ENCODE results near the gene SGTB.

The SGTB gene

DNA sequence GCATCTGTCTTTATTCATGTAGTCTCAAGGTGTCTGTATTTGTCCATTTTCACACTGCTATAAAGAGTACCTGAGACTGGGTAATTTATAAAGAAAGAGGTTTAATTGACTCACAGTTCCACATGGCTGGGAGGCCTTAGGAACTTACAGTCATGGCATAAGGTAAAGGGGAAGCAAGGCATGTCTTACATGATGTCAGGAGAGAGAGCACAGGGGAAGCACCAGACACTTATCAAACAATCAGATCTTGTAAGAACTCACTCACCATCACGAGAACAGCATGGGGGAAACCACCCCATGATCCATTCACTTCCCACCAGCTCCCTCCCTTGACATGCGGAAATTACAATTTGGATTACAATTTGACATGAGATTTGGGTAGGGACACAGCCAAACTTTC, 44.3 kb upstream of the SGTB start:
- TF ChIP-seq, protein P1, sequence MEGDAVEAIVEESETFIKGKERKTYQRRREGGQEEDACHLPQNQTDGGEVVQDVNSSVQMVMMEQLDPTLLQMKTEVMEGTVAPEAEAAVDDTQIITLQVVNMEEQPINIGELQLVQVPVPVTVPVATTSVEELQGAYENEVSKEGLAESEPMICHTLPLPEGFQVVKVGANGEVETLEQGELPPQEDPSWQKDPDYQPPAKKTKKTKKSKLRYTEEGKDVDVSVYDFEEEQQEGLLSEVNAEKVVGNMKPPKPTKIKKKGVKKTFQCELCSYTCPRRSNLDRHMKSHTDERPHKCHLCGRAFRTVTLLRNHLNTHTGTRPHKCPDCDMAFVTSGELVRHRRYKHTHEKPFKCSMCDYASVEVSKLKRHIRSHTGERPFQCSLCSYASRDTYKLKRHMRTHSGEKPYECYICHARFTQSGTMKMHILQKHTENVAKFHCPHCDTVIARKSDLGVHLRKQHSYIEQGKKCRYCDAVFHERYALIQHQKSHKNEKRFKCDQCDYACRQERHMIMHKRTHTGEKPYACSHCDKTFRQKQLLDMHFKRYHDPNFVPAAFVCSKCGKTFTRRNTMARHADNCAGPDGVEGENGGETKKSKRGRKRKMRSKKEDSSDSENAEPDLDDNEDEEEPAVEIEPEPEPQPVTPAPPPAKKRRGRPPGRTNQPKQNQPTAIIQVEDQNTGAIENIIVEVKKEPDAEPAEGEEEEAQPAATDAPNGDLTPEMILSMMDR (IDR thresholded peaks at IDR 0.05) = no peak
- Histone ChIP-seq H3K4me3 (no peak overlapping the region), H3K27ac (no peak overlapping the region)
- DNase-seq (ENCODE audit: low spot score) = no peak

DNA sequence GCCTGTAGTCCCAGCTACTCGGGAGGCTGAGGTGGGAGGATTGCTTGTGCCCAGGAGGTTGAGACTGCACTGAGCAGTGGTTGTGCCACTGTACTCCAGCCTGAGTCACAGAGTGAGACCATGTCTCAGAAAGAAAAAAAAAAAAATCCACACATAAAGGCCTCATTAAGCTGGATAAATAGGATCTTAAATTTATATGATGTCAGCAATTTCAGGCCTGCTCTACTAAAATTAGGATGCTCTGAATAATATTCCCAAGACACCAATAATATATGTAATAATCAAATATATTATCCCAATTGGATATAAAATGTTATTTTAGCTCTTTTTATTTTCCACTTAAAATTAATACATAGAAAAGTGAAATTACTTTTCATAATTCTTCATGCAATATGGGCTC, 43.7 kb upstream of the SGTB start:
- TF ChIP-seq, protein P1 (IDR thresholded peaks at IDR 0.05) = no peak
- H3K27ac ChIP-seq = no peak overlapping the region
- no peak overlapping the region for H3K4me3 ChIP-seq
- no peak for DNase-seq (ENCODE audit: low spot score)

DNA sequence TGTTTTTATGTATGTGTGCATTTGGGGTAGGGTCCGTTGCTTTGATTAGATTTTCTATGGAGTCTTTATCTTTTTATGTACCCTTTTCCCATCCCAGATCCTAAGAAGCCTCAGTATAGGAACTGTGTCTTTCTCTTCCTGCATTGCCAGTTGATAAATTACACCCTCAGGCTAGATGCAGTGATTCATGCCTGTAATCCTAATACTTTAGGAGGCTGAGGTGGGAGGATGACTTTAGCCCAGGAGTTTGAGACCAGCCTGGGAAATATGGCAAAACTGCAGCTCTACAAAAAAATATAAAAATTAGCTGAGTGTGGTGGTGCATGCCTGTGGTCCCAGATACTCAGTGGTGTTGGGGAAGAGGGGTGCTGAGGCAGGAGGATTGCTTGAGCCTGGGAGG, 40.3 kb upstream of the SGTB start:
- no peak for DNase-seq (ENCODE audit: low spot score)
- H3K27ac ChIP-seq = no peak overlapping the region
- H3K4me3 ChIP-seq = no peak overlapping the region
- TF ChIP-seq, protein P1 (IDR thresholded peaks at IDR 0.05) = no peak

DNA sequence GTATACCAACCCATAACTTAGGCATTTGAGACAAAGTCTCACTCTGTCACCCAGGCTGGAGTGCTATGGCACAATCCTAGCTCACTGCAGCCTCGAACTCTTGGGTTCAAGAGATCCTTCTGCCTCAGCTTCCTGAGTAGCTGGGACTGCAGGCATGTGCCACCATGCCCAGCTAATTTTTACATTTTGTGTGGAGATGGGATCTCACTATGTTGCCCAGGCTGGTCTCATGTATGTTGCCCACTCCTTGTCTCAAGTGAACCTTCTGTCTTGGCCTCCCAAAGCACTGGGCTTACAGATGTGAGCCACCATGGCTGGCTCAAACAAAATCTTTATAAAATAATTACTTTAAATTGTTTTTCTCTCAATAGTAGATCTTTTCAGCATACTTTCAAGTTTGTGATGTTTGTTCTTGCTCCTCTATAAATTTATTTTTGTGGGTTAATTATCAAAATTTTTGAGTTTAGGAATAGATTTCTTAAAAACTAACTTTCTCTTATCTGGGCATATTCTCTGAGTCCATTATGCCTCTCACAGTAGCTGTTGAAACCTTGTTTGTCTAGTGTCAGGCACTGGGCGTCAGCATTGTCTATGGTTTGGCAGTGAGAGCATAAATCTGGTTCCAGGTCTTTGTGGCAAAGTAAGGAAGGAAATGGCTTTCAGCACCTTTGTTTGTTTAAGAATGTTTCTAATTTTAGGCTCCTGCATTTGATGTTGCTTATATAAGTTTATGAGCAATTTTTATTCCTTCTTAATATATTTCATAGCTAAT, 38.8 kb upstream of the SGTB start:
- DNase-seq (ENCODE audit: low spot score) = no peak
- no peak overlapping the region for H3K4me3 ChIP-seq
- TF ChIP-seq, protein P1 (IDR thresholded peaks at IDR 0.05) = no peak
- H3K27ac ChIP-seq = no peak overlapping the region

DNA sequence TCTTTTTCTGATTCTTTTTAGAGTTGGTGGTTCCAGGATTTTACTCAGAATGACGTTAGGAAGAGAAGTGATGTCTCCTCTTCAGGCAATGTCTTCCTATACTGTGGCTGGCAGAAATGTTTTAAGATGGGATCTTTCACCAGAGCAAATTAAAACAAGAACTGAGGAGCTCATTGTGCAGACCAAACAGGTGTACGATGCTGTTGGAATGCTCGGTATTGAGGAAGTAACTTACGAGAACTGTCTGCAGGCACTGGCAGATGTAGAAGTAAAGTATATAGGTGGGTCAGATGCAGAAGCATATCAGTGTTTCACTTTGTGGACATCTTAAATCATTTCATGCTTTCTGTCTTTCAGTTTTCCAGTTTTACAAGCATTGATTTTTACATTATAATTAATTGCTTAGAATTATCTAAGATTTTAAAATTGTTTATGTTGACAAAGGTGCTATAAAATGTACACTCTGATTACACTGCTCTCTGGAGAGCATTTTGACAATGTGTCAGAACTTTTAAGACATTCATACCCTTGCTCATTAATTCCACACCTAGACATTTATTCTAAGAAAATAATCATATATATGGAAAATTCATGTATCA, 36.7 kb upstream of the SGTB start:
- H3K4me3 ChIP-seq = no peak overlapping the region
- no peak for DNase-seq (ENCODE audit: low spot score)
- TF ChIP-seq, protein P1 (IDR thresholded peaks at IDR 0.05) = no peak
- H3K27ac ChIP-seq = no peak overlapping the region

DNA sequence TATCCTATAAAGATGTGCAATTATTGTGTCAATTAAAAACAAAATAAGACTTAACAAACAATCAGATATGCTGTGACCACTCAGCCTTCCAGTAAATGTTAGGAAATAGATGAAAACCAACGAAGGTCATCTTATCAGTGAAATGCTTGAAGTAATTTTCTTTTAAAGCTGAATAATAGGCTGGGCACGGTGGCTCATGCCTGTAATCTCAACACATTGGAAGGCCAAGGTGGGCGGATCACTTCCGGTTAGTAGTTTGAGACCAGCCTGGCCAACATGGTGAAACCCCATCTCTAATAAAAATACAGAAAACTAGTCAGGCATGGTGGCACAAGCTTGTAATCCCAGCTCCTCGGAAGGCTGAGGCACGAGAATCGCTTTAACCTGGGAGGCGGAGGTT, 31.3 kb upstream of the SGTB start:
- TF ChIP-seq, protein P1 (IDR thresholded peaks at IDR 0.05) = no peak
- Histone ChIP-seq H3K27ac (no peak overlapping the region), H3K4me3 (no peak overlapping the region)
- DNase-seq (ENCODE audit: low spot score) = no peak

DNA sequence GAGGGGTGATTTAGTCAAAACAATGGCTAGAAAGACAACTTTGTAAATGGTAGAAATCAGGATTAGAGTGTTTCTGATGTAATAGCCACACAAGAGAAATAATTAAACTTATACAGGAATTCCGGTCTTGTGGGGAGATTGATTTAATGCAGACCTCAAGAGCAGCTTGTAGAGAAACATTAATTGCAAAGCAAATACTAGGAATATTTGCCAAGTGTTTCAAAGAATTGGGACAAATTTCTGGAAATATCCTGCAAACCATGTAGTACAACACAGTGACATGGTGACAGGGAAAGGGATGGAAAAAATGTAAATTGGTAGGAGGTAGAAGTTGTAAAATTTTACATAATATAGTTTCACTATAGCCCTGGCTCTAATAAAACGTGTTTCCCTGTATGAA, 29.0 kb upstream of the SGTB start:
- Histone ChIP-seq H3K27ac (no peak overlapping the region), H3K4me3 (no peak overlapping the region)
- DNase-seq (ENCODE audit: low spot score) = no peak
- TF ChIP-seq, protein P1 (IDR thresholded peaks at IDR 0.05) = no peak

Data from coronary artery (tissue), 2 donors.